GM19238 (cell line): Measurements from ENCODE around the gene CALU.

Source experiments
- DNase-seq: peaks from one replicate; pipeline ENCODE4 v3.0.0; 2011; ENCODE audit warnings: low spot score; ENCODE audit not compliant: insufficient read length

CALU gene

GRCh38 chr7:128745706-128746105, 6.5 kb downstream of the CALU start:
- DNase-seq: no peak

GRCh38 chr7:128747327-128748079, 8.3 kb downstream of the CALU start:
- no peak for DNase-seq

- DNase-seq: no peak
Observed at GRCh38 chr7:128752251-128752650, 13.1 kb downstream of the CALU start.

GRCh38 chr7:128755075-128755818, 16.1 kb downstream of the CALU start:
- no peak for DNase-seq

GRCh38 chr7:128755819-128756476, 16.8 kb downstream of the CALU start:
- no peak for DNase-seq

GRCh38 chr7:128757203-128757602, 18.0 kb downstream of the CALU start:
- no peak for DNase-seq

GRCh38 chr7:128758553-128758952, 19.4 kb downstream of the CALU start:
- DNase-seq: no peak

- DNase-seq: no peak
Observed at GRCh38 chr7:128759242-128759641, 20.1 kb downstream of the CALU start.

- no peak for DNase-seq
Observed at GRCh38 chr7:128763541-128763940, 24.4 kb downstream of the CALU start.

GRCh38 chr7:128767475-128768110, 28.4 kb downstream of the CALU start:
- DNase-seq: no peak

- DNase-seq: no peak
Observed at GRCh38 chr7:128770233-128770632, 31.1 kb downstream of the CALU start.

- no peak for DNase-seq
Observed at GRCh38 chr7:128773604-128774003, 34.4 kb downstream of the CALU start.

- no peak for DNase-seq
Observed at GRCh38 chr7:128774029-128774689, 35.0 kb downstream of the CALU start.

GRCh38 chr7:128774921-128775320, 35.8 kb downstream of the CALU start:
- DNase-seq: no peak

- DNase-seq: no peak
Observed at GRCh38 chr7:128775744-128776474, 36.8 kb downstream of the CALU start, which contains the start of gene OPN1SW. Gene OPN1SW (minus strand): TSS chr7:128775794. CDS start chr7:128775781, 13 bp downstream.

GRCh38 chr7:128777156-128778123, 38.3 kb downstream of the CALU start:
- no peak for DNase-seq

GRCh38 chr7:128778946-128779345, 39.8 kb downstream of the CALU start:
- no peak for DNase-seq

GRCh38 chr7:128781126-128781525, 42.0 kb downstream of the CALU start:
- no peak for DNase-seq

- DNase-seq: no peak
Observed at GRCh38 chr7:128781851-128782250, 42.7 kb downstream of the CALU start.
